ENCODE results near the gene TEC. TPM values are rescaled to one million over a fixed set of nuclear protein-coding genes. Genes with fewer than 3 reads are reported as not detected.
"Not testable (repeated sequence)": the region's sequence is repeated elsewhere in the genome, so short reads cannot be mapped to it uniquely, and the experiment has no call there.

The TEC gene
- polyA plus RNA-seq, 10 donors: 0.57 to 1.1 (median 0.83) TPM

- DNase-seq: no peak
Observed at GRCh38 chr4:48167538-48168263, 101.9 kb downstream of the TEC start.

GRCh38 chr4:48164561-48164960 is 105.1 kb downstream of the TEC start:
- not testable (repeated sequence) for DNase-seq

GRCh38 chr4:48163746-48164145 is 105.9 kb downstream of the TEC start:
- DNase-seq: no peak

DNA sequence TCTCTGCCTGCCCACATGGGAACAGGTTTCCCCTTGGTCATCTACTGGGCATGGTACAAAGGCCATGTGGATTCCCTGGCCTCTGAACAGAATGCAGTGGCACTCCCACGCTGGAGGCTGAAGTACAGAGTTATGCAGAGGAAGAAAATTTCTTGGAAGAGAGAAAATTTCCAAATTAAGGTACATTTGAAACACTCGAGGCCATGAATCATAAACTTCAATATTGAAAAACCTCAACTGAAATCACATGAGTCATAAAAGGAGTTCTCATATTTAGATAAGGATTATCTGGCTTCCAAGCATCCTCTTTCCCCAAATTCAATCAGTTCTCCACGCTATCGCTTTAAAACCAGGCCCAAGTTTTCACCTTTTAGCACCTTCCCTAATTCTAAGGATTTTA is 107.5 kb downstream of the TEC start:
- no peak for DNase-seq

GRCh38 chr4:48157271-48157670 is 112.4 kb downstream of the TEC start:
- no peak for DNase-seq

GRCh38 chr4:48156423-48156822 is 113.2 kb downstream of the TEC start:
- no peak for DNase-seq

- DNase-seq: no peak
Observed at GRCh38 chr4:48153791-48154550, 115.7 kb downstream of the TEC start.

GRCh38 chr4:48152259-48152658 is 117.4 kb downstream of the TEC start:
- DNase-seq: no peak

GRCh38 chr4:48149827-48150370 is 119.7 kb downstream of the TEC start:
- DNase-seq: no peak

- no peak for DNase-seq
Observed at GRCh38 chr4:48147621-48148020, 122.0 kb downstream of the TEC start.

- DNase-seq: peak; percentile 16 to 41 (median 25)
Observed at GRCh38 chr4:48141048-48141447, 128.6 kb downstream of the TEC start.

GRCh38 chr4:48139691-48140090 is 129.9 kb downstream of the TEC start:
- no peak for DNase-seq

DNA sequence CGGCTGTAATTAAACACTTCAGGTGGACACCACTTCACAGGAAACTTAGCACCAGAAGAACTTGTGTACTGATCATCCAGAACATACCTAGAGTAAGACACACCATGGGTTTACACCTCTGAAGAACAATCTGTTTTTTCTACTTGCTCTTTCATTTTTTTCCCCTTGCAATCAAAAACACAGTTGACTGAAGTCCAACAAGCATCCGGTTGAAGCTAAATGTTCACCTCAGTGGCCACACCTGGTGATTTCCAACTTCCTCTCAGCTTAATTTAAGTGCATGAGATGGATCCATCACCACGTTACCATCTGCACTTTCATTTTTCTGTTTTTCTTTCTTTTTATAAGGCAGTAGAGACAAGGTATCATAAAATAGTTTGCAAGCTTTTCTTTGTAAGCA is 130.7 kb downstream of the TEC start:
- no peak for DNase-seq

- DNase-seq: no peak
Observed at GRCh38 chr4:48138511-48138910, 131.1 kb downstream of the TEC start.

DNA sequence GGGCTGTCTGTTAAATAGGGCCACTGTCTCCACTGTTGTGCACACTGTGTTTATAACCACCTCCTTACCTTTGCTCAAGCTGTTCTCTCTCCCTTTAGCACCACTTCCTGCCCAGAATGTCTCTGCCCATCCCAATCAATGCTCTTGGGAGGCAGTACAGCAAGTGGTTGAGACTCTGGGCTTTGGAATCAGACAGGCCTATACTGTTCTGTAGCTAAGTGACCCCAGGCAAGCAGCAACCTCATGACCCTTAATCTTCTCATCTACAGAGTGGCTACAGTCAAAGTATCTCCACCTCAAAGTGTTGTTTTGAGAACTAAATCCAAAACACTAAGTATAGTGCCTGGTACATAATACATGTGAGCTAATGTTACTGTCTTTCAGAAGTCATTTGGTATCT is 131.8 kb downstream of the TEC start:
- DNase-seq: no peak

DNA sequence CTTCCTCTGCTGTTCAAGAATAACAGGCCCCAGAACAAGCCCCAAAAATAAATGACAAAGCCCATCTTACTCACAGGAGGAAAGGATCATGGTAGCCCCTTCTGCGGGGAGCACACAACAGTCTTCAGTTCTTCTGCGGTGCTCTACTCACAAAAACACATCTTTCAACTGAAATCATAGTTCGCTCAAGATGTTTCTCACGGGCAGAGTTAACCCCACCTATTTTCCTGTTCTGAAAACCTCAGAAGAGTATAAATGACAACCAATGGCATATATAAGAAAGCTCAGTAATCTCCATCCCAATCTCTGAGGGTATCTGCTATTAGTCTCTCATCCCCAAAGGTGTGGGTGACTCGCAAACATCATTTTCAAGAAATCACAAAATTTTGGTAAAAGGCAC is 135.6 kb downstream of the TEC start, which contains the start of gene TXK:
Gene TXK (minus strand): TSS at position 170 of the 400 bp plus-strand sequence. CDS start 80 bp downstream, at position 90.
- no peak for DNase-seq

GRCh38 chr4:48133669-48134068 is 136.0 kb downstream of the TEC start:
- peak in 2 of 3 donors; percentile 14 to 15 for DNase-seq

- DNase-seq: no peak
Observed at GRCh38 chr4:48131736-48132135, 137.9 kb downstream of the TEC start.

DNA sequence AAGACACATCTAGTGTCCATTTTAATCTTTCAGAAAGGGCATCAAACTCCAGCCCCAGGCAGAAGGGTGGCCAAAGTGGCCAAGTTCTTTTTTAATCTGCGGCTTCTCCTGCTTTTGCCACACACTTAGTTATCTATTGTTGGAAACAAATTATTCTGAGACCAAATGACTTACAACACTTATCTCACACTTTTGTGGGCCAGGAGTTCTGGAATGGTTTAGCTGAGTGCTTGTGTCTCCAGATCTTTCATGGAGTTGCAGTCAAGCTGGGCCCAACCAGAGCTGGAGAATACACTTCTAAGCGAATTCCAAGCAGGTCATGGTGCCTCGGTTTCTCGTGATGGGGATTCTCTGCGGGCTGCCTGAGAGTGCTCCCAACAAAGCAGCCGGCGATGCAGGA is 139.5 kb downstream of the TEC start:
- DNase-seq: no peak

GRCh38 chr4:48129307-48130014 is 140.2 kb downstream of the TEC start:
- DNase-seq: no peak

- peak; percentile 30 to 90 (median 50) for DNase-seq
Observed at GRCh38 chr4:48127682-48128404, 141.8 kb downstream of the TEC start.

- DNase-seq: no peak
Observed at GRCh38 chr4:48127231-48127630, 142.4 kb downstream of the TEC start.
